H1 (cell line): Measurements from ENCODE around the gene MACROD1. TPM values are rescaled to one million over a fixed set of nuclear protein-coding genes. Genes with fewer than 3 reads are reported as not detected.

ENCODE experiments used
- CBX8 ChIP-seq: fragments of 300-800, 300-1000 bp; sonication (generic); IDR thresholded peaks from 2 replicates; pipeline ENCODE4 v1.7.1; 2016; ENCODE audit warnings: low read depth, low read length, borderline replicate concordance
- EGR1 ChIP-seq: IDR thresholded peaks from 2 replicates; pipeline ENCODE4 v1.6.1; 2011; ENCODE audit warnings: low read depth, low read length, borderline replicate concordance
- EP300 ChIP-seq, 2 experiments: IDR thresholded peaks; 1 replicate in 1 of 2; 2 replicates in 1 of 2; pipeline ENCODE4 v1.6.1; 2011 to 2012; ENCODE audit warnings: low read depth in 2 of 2, low read length in 2 of 2, mild to moderate bottlenecking in 2 of 2, borderline replicate concordance in 1 of 2, inconsistent platforms in 1 of 2, moderate library complexity in 1 of 2
- POLR2AphosphoS5 ChIP-seq: IDR thresholded peaks from 2 replicates; pipeline ENCODE4 v1.6.1; 2011; ENCODE audit warnings: low read depth, low read length
- ZNF274 ChIP-seq: IDR thresholded peaks from 2 replicates; pipeline ENCODE4 v1.7.0; 2012; ENCODE audit warnings: low read length, borderline replicate concordance; ENCODE audit errors: extremely low read depth
- polyA plus RNA-seq, 7 experiments: library from polyadenylated mRNA; depleted of rRNA in 3 of 7; stranded (reverse) in 5 of 7; unstranded in 2 of 7; fragments of >200 nt in 5 of 7; fragments of 200-250 nt in 2 of 7; gene quantifications; 1 replicate in 5 of 7; 2 replicates in 1 of 7; 4 replicates in 1 of 7; pipeline versions ENCODE4 v1.2.1 to v1.2.3, GENCODE V29; 2011 to 2013; ENCODE audit warnings: missing spikeins in 2 of 7, mixed read lengths in 2 of 7
- total RNA-seq: library from RNA; stranded (reverse); fragmentation: NEBNext Ultra II Directional; extraction: Animal tissue kit (Norgen Biotek cat#: 25700); gene quantifications from 2 replicates; pipeline ENCODE4 v1.2.1, GENCODE V29; 2021
- TF ChIP-seq, protein P1 (sequence below): IDR thresholded peaks from 2 replicates; pipeline ENCODE4 v1.6.1; 2011; ENCODE audit warnings: low read depth, mild to moderate bottlenecking, low read length; ENCODE audit not compliant: insufficient read depth
- TF ChIP-seq, protein P2 (sequence below), 3 experiments: IDR thresholded peaks; 1 replicate in 2 of 3; 2 replicates in 1 of 3; pipeline versions ENCODE4 v1.5.1 to v1.6.1; 2011; ENCODE audit warnings: low read length in 3 of 3, mild to moderate bottlenecking in 3 of 3, inconsistent platforms in 2 of 3, low read depth in 1 of 3, moderate library complexity in 1 of 3; ENCODE audit not compliant: insufficient read depth in 1 of 3; ENCODE audit errors: control extremely low read depth in 1 of 3

Gene MACROD1
- total and polyA plus RNA-seq, 2 of the 8 experiments (the other 6 are each of a cell fraction or from before 2014, with no cell fraction given), result 19.5 to 34.1 TPM

DNA sequence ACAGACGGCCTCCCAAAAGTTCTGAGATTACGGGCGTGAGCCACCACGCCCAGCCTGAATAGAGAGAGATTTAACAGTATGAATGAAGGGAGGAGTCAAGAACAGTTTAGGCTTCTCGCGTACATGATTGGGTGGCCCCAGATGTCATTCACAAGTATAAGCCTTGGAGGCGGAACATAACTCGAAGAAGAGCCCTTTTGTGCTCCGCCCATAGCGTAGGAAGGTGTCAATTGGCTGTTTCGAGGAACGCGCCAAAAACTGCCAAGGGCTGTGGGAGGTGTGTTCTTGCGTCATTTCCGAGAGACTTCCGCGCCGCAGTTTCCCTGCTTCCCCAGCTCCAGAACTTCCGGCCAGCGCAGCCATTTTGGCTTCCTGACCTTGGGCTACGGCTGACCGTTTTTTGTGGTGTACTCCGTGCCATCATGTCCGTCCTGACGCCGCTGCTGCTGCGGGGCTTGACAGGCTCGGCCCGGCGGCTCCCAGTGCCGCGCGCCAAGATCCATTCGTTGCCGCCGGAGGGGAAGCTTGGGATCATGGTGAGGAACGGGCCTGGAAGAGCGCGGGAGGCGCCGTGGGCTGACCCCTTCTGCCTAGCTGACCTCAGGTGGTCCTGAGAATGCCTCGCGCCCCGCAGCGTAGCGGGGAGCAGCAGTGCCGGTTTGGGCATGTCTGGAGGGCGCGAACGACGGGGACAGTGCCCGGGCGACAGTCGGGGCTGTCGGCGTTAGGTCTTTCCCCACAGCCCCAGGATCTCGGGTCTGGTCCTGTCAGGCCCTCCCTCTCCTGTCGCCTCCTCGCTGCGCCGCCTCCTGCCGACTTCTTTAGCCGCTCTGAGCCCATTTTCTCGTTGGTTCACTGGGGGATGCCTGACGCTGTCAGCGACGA lies 191.4 kb downstream of the MACROD1 start, which contains the start of gene COX8A (continued):
- TF ChIP-seq ZNF274 (no peak), EP300 (IDR thresholded peaks at IDR 0.05; ENCODE audit: borderline replicate concordance in 1 of 2, low read depth in 2 of 2, low read length in 2 of 2) (peak in 1 of 2 experiments; percentile 68; a peak in 1 of 3 replicates), EGR1 (peak; percentile 87; the same call in 1 of the 2 replicates), POLR2AphosphoS5 (peak; percentile 84), CBX8 (no peak)
- TF ChIP-seq, protein P1, sequence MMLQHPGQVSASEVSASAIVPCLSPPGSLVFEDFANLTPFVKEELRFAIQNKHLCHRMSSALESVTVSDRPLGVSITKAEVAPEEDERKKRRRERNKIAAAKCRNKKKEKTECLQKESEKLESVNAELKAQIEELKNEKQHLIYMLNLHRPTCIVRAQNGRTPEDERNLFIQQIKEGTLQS, result no peak
- TF ChIP-seq, protein P2, sequence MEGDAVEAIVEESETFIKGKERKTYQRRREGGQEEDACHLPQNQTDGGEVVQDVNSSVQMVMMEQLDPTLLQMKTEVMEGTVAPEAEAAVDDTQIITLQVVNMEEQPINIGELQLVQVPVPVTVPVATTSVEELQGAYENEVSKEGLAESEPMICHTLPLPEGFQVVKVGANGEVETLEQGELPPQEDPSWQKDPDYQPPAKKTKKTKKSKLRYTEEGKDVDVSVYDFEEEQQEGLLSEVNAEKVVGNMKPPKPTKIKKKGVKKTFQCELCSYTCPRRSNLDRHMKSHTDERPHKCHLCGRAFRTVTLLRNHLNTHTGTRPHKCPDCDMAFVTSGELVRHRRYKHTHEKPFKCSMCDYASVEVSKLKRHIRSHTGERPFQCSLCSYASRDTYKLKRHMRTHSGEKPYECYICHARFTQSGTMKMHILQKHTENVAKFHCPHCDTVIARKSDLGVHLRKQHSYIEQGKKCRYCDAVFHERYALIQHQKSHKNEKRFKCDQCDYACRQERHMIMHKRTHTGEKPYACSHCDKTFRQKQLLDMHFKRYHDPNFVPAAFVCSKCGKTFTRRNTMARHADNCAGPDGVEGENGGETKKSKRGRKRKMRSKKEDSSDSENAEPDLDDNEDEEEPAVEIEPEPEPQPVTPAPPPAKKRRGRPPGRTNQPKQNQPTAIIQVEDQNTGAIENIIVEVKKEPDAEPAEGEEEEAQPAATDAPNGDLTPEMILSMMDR (IDR thresholded peaks at IDR 0.05; ENCODE audit: control extremely low read depth in 1 of 3, insufficient read depth in 1 of 3, low read depth in 1 of 3, low read length in 3 of 3), result no peak
